ENCODE measurements around the gene SPRY1.

- no peak for TF ChIP-seq POU2F2 (IDR thresholded peaks at IDR 0.05; ENCODE audit: low read depth, low read length)
- TF ChIP-seq POLR2A (IDR thresholded peaks at IDR 0.05; ENCODE audit: low read depth, low read length), result no peak
- TF ChIP-seq POLR2AphosphoS5 (IDR thresholded peaks at IDR 0.05; ENCODE audit: low read depth, low read length), result no peak
- no peak for TF ChIP-seq TAF1 (IDR thresholded peaks at IDR 0.05; ENCODE audit: low read depth, low read length)
- no peak for TF ChIP-seq SPI1 (IDR thresholded peaks at IDR 0.05; ENCODE audit: low read depth, low read length)
Observed at GRCh38 chr4:123427951-123428350, 31.4 kb downstream of the SPRY1 start.
